HG02970 (cell line): Measurements from ENCODE around the gene PIGP.
A peak's percentile ranks its signal among the peaks of the same experiment; 100 is the strongest.
"Not testable (repeated sequence)": the region's sequence is repeated elsewhere in the genome, so short reads cannot be mapped to it uniquely, and the experiment has no call there.

Experiments
- ATAC-seq: cut with Tn5 transposase; IDR thresholded peaks from one replicate; pipeline ENCODE4 v1.9.1; 2021; ENCODE audit warnings: mild to moderate bottlenecking, moderate library complexity, moderate number of reproducible peaks; ENCODE audit not compliant: unreplicated experiment, low FRiP score

Gene PIGP

GRCh38 chr21:37072988-37073416 lies at the start of gene PIGP, which contains the start of gene TTC3:
TSS of gene PIGP (minus strand) at chr21:37073071. CDS start at chr21:37072515, 556 bp downstream.
TSS of gene TTC3 (plus strand) at chr21:37073254. CDS start at chr21:37087258, 14,004 bp downstream.
- peak; percentile 83 for ATAC-seq

- no peak for ATAC-seq
These were observed 46.7 kb upstream of the PIGP start for GRCh38 chr21:37119421-37120218.

- ATAC-seq = no peak
These were observed 45.4 kb upstream of the PIGP start for GRCh38 chr21:37118187-37118826.

- ATAC-seq = no peak
These were observed 44.3 kb upstream of the PIGP start for GRCh38 chr21:37117204-37117603.

- not testable (repeated sequence) for ATAC-seq
These were observed 43.6 kb upstream of the PIGP start for GRCh38 chr21:37116459-37116858.

- ATAC-seq = not testable (repeated sequence)
These were observed 41.4 kb upstream of the PIGP start for GRCh38 chr21:37114301-37114700.

- ATAC-seq = not testable (repeated sequence)
These were observed 38.2 kb upstream of the PIGP start for GRCh38 chr21:37111029-37111428.

- ATAC-seq = no peak
These were observed 34.1 kb upstream of the PIGP start for GRCh38 chr21:37106998-37107397.

- not testable (repeated sequence) for ATAC-seq
These were observed 29.9 kb upstream of the PIGP start for GRCh38 chr21:37102746-37103145.

- ATAC-seq = no peak
These were observed 28.5 kb upstream of the PIGP start for GRCh38 chr21:37101384-37101783.

- no peak for ATAC-seq
These were observed 27.4 kb upstream of the PIGP start for GRCh38 chr21:37100316-37100715.

- no peak for ATAC-seq
These were observed 25.9 kb upstream of the PIGP start for GRCh38 chr21:37098751-37099150.

GRCh38 chr21:37095821-37096220 lies 22.9 kb upstream of the PIGP start:
- ATAC-seq = no peak

- ATAC-seq = no peak
These were observed 21.1 kb upstream of the PIGP start for GRCh38 chr21:37093977-37094376.

GRCh38 chr21:37088186-37088735 lies 15.4 kb upstream of the PIGP start:
- no peak for ATAC-seq

- no peak for ATAC-seq
These were observed 14.3 kb upstream of the PIGP start for GRCh38 chr21:37087188-37087587.

- no peak for ATAC-seq
These were observed 12.9 kb upstream of the PIGP start for GRCh38 chr21:37085726-37086125.

GRCh38 chr21:37082856-37083528 lies 10.1 kb upstream of the PIGP start:
- ATAC-seq = no peak

- no peak for ATAC-seq
These were observed 9.5 kb upstream of the PIGP start for GRCh38 chr21:37082375-37082774.

- no peak for ATAC-seq
These were observed 6.4 kb upstream of the PIGP start for GRCh38 chr21:37079211-37079824.
